Testis (tissue), 3 donors: ENCODE measurements around the gene PRDM8. TPM values are rescaled to one million over a fixed set of nuclear protein-coding genes. Genes with fewer than 3 reads are reported as not detected.

Source experiments
- DNase-seq: peaks from one replicate; pipeline ENCODE4 v3.0.0-alpha.2; 2019
- H3K27ac ChIP-seq, 2 donors: fragments of 200-600 bp; sonication (generic); one replicate each; pipeline ENCODE4 v1.5.1; 2019
- H3K27me3 ChIP-seq: fragments of 200-600 bp; sonication (generic); one replicate; pipeline ENCODE4 v1.5.1; 2019
- H3K36me3 ChIP-seq: fragments of 200-600 bp; sonication (generic); one replicate; pipeline ENCODE4 v1.5.1; 2017; ENCODE audit warnings: low read depth; ENCODE audit errors: missing control alignments
- H3K4me1 ChIP-seq: fragments of 200-600 bp; sonication (generic); one replicate; pipeline ENCODE4 v1.5.1; 2019
- H3K4me3 ChIP-seq, 2 donors: fragments of 200-600 bp; sonication (generic); one replicate each; pipeline ENCODE4 v1.5.1; 2017 to 2019
- H3K9me3 ChIP-seq: fragments of 200-600 bp; sonication (generic); one replicate; pipeline ENCODE4 v1.5.1; 2017
- POLR2A ChIP-seq: fragments of 450-650 bp; IDR thresholded peaks from one replicate; pipeline ENCODE4 v1.6.1; 2017; ENCODE audit warnings: antibody characterized with exemption, mild to moderate bottlenecking, moderate library complexity
- WGBS, 2 donors: methylation state at CpG; one replicate each; pipeline ENCODE4 v1.1.5; 2018; 5-methylcytosine and 5-hydroxymethylcytosine counted together
- intact Hi-C: fragments of 100-400 bp; cut with DNase I; formaldehyde crosslinking; loops from one replicate; pipeline ENCODE4 v1.15.1; 2023; ENCODE audit warnings: low total_unique reads
- polyA plus RNA-seq: library from polyadenylated mRNA; stranded (reverse); fragments of 350-450 nt; fragmentation: Illumina TruSeq; extraction: RNeasy Lipid Tissue Mini Kit (QIAGEN cat#74804); gene quantifications from one replicate; pipeline ENCODE4 v1.2.3, GENCODE V29; 2014; ENCODE audit warnings: low read depth, low replicate concordance; ENCODE audit not compliant: insufficient read depth
- total RNA-seq, 2 donors: library from RNA; depleted of rRNA; stranded (reverse); fragments of >200 nt; gene quantifications; one replicate each; pipeline ENCODE4 v1.2.3, GENCODE V29; 2016
- TF ChIP-seq, protein P1 (sequence below), 3 experiments: fragments of 450-650 bp in 2 of 3; fragments of 200-600 bp in 1 of 3; sonication (generic) in 1 of 3; IDR thresholded peaks; one replicate each; pipeline ENCODE4 v1.5.1; 2016 to 2019; ENCODE audit warnings: antibody characterized with exemption in 3 of 3, mild to moderate bottlenecking in 2 of 3, moderate library complexity in 1 of 3

The PRDM8 gene
- total and polyA plus RNA-seq, 3 donors from 2014 or later: 1.1 to 4.3 (median 3.9) TPM

DNA sequence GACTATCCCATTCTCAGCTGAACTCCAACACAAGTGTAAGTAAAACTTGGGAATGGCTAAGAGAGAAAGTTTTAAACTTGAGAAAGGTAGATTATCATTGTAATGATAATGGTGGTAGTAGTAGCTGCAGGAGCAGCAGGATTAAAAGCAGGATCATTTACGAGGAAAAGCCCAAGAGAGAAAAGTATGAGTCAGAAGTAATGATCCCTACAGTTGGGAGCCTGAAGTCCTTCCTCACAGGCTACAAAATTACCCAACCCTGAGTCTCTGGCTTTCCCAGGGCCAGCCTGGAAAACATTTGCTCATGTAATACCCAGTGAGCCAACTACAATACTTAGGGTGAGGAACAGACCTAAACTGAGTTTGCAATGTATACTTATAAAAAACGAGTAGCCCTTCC is 4.4 kb upstream of the PRDM8 start:
- Histone ChIP-seq H3K9me3 (no peaks in the 10 kb centered on the region), H3K27me3 (peaks cover 5% of the 10 kb centered on the region), H3K36me3 (no peaks in the 10 kb centered on the region), H3K4me1 (no peaks in the 10 kb centered on the region), H3K4me3 (no peak overlapping the region), H3K27ac (no peak overlapping the region)
- DNase-seq: no peak
- intact Hi-C loops: no loop called here
- no peak for TF ChIP-seq POLR2A
- TF ChIP-seq, protein P1, sequence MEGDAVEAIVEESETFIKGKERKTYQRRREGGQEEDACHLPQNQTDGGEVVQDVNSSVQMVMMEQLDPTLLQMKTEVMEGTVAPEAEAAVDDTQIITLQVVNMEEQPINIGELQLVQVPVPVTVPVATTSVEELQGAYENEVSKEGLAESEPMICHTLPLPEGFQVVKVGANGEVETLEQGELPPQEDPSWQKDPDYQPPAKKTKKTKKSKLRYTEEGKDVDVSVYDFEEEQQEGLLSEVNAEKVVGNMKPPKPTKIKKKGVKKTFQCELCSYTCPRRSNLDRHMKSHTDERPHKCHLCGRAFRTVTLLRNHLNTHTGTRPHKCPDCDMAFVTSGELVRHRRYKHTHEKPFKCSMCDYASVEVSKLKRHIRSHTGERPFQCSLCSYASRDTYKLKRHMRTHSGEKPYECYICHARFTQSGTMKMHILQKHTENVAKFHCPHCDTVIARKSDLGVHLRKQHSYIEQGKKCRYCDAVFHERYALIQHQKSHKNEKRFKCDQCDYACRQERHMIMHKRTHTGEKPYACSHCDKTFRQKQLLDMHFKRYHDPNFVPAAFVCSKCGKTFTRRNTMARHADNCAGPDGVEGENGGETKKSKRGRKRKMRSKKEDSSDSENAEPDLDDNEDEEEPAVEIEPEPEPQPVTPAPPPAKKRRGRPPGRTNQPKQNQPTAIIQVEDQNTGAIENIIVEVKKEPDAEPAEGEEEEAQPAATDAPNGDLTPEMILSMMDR (IDR thresholded peaks at IDR 0.05): no peak
- WGBS, 2 donors: 64 to 68% methylated on average over 2 of the region's 2 CpGs

DNA sequence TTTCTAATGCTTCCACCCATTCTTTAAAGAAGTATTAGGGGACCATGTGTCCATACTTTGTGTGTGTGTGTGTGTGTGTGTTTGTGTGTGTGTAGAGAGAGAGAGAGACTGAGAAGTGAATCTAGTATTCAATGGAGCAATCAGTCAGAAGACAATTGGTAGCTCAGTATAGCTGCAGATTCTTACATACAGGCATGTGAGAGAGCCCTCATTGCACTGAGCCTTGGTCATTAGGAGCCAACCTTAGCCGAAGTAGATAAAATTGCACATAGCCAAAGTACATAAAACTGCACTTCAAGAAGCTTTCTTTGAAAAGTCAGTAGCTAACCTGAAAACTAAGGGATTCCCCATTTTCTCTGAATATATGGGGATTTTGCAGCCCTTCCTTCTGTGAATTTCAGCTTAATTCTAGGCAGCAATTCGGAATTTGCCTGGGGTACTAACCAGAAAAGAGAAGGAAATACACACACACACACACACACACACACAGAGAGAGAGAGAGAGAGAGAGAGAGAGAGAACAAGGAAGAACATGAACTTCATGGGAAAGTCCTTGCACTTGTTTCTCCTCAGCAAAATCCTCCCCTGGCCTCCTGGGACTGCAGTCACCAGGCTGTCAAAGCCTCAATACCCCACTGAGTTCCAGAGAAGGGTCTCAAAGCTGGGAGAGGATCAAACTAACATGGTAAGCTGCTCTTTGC is 1.7 kb upstream of the PRDM8 start:
- TF ChIP-seq POLR2A: no peak
- TF ChIP-seq, protein P1 (IDR thresholded peaks at IDR 0.05): no peak
- no peak for DNase-seq
- WGBS, 2 donors: 53 to 56% methylated on average over 2 of the region's 2 CpGs

DNA sequence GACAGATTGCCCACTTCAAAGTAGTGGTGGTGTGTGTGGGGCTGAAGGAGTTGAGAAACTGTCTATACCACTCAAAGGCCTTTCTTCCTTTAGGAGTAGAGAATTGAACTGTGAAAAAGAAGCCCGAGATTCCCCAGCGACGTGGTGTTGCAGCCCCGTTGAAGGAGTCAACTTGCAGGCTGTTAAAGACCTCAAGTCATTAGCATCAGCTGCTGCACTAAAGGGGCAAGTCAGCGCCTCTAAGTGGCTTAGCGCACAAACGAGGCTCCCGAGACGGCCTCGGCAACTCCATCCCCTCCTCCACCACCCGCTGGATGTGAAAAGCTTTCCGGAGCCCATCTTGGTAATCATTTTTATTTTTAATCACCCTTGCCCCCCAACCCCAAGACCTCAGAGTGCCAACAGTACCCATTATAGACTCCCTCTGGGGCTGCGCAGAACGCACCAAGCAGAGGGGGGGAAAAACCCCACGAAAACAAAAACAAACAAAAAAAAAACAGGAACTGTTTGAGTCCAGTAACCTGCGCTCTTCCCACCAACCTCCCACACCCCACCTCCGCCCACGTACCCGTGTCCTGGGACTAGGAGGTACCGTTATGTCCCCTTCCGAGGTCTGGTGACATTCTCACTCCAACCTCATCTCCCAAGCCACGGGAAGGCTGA is 913 bp upstream of the PRDM8 start:
- no peak for DNase-seq
- intact Hi-C loops: no loop called here
- whole genome bisulfite sequencing, 2 donors: 38 to 48% methylated on average over 22 of the region's 22 CpGs

More for the DNA sequence above, 1.7 kb upstream of the PRDM8 start:
- H3K36me3 ChIP-seq: no peaks in the 10 kb centered on the region
- no peaks in the 10 kb centered on the region for H3K4me1 ChIP-seq
- intact Hi-C loops: no loop called here
- no peak overlapping the region for H3K27ac ChIP-seq
- no peaks in the 10 kb centered on the region for H3K9me3 ChIP-seq
- no peak overlapping the region for H3K4me3 ChIP-seq
- peaks cover 5% of the 10 kb centered on the region for H3K27me3 ChIP-seq

DNA sequence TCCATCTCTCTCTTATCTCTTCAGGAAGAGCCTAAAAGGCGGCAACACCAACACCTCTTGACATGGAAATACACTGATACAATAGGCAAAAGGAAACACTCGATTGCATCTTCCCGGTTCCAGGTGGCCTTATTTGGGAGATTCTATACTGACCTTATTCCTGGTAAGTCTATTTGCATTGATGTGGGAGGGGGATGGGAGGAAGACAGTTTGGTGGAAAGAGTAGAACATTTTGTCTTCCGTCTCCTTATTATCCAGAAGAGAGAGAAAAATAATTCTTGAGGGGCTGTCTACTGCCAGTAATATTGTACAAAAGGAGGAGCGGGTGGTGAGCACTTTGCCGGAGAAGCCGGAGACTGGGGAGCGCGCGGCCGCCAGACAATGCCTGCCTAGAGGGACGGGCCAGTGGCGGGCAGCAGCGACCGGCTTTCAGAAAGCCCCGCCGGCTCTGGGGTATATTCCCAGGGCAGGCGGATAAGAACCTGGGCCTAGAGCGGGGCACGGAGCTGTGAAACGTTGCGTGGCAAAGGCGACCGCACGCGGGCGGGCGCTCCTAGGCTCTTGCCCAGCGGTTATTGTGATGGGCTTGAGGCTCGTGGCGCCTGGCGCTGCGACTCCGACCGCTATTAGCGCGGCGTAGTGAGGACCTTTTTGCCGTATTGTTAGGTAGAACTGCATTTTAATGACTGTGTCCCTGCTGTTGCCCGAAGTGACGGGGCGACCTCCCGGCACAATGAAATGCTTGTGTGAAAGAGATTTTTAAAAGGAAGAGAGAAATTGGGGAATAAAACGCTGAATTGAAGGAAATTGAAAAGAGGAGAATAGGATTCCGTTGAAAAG is 518 bp downstream of the PRDM8 start:
- 25 to 31% methylated on average over 44 to 45 of the region's 45 CpGs for WGBS, 2 donors
- peak overlapping the region in 1 of 2 donors; percentile 2 for H3K4me3 ChIP-seq
- no peaks in the 10 kb centered on the region for H3K9me3 ChIP-seq
- no peak for DNase-seq
- TF ChIP-seq, protein P1 (IDR thresholded peaks at IDR 0.05): no peak
- TF ChIP-seq POLR2A: no peak
- intact Hi-C loops: no loop called here
- H3K4me1 ChIP-seq: no peaks in the 10 kb centered on the region
- peaks cover 5% of the 10 kb centered on the region for H3K27me3 ChIP-seq
- no peaks in the 10 kb centered on the region for H3K36me3 ChIP-seq
- no peak overlapping the region for H3K27ac ChIP-seq

More for the DNA sequence above, 913 bp upstream of the PRDM8 start:
- H3K4me1 ChIP-seq: no peaks in the 10 kb centered on the region
- no peaks in the 10 kb centered on the region for H3K36me3 ChIP-seq
- no peaks in the 10 kb centered on the region for H3K9me3 ChIP-seq
- H3K27me3 ChIP-seq: peaks cover 5% of the 10 kb centered on the region
- H3K4me3 ChIP-seq: peak overlapping the region in 1 of 2 donors; percentile 2
- TF ChIP-seq, protein P1 (IDR thresholded peaks at IDR 0.05): no peak
- TF ChIP-seq POLR2A: no peak
- H3K27ac ChIP-seq: no peak overlapping the region
